ENCODE measurements around the gene MAGI2. TPM values are rescaled to one million over a fixed set of nuclear protein-coding genes. Genes with fewer than 3 reads are reported as not detected.

MAGI2 gene
- total and polyA plus RNA-seq, 4 donors, result 0.37 to 4.1 (median 1.4) TPM

DNA sequence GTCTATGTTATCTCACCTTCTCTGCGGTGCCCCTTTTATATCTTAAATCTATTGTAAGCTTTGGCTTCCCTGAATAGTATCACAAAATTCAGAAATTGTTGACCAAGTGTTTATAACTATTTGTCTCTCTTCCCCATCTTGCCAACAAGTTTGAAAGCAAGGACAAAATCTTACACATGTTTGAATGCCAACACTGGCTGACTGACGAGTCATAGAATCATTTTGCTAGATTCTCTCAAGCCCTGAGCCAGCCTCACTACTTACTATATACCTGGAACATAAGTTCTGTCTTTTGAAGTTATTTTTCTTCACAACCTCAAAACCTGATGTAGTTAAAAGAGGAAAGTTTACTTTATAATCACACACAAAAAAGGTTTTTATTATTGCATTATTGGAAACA, 954.2 kb downstream of the MAGI2 start (continued):
- no peak for TF ChIP-seq TAF1 (conservative IDR thresholded peaks at IDR 0.05)
- TF ChIP-seq RXRA (IDR thresholded peaks at IDR 0.05), result no peak

DNA sequence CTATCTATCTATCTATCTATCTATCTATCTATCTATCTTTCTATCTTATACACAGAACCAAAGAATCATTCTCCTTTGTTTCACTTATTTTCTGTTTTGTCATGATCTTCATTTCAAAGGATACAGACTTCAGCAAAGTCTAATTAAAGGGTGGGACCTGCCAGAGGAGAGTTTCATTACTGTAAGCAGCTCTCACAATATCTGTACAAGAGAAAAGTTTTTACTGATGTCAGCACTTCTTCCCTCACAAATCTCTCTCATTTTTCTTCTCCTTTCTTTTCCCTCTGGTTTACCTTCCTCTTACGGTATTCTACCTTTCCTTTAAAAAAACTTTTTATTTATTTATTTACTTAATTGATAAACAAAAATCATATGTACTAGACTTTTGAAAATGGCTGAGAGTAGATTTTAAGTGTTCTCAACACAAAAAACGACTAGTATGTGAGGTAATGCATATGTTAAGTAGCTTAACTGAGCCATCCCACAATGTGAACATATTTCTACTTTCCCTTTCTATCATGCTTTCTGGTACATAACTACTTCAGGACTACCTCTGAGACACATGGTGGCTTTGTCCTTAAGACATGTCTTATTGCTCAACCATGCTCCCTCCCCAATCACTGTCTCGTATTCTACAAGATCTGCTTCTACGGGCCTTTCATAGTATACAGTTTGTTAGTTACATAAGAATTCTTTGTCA, 955.6 kb downstream of the MAGI2 start:
- 75% methylated on average over 4 of the region's 4 CpGs for WGBS
- DNase-seq (ENCODE audit: low spot score), result no peak
- H3K27me3 ChIP-seq (ENCODE audit: control insufficient read depth in 4 of 4, insufficient read depth in 4 of 4, low read length in 3 of 4), result no peaks in the 10 kb centered on the region
- TF ChIP-seq NR2F2 (IDR thresholded peaks at IDR 0.05) (no peak), GABPA (IDR thresholded peaks at IDR 0.05 in 1 of 2, conservative IDR thresholded peaks at IDR 0.05 in 1 of 2) (no peak), HNF4A (conservative IDR thresholded peaks at IDR 0.05) (no peak), TAF1 (conservative IDR thresholded peaks at IDR 0.05) (no peak)
- TF ChIP-seq, protein P1, sequence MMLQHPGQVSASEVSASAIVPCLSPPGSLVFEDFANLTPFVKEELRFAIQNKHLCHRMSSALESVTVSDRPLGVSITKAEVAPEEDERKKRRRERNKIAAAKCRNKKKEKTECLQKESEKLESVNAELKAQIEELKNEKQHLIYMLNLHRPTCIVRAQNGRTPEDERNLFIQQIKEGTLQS (IDR thresholded peaks at IDR 0.05), result no peak
- TF ChIP-seq, protein P2, sequence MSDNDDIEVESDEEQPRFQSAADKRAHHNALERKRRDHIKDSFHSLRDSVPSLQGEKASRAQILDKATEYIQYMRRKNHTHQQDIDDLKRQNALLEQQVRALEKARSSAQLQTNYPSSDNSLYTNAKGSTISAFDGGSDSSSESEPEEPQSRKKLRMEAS (IDR thresholded peaks at IDR 0.05), result no peak
- TF ChIP-seq, protein P3, sequence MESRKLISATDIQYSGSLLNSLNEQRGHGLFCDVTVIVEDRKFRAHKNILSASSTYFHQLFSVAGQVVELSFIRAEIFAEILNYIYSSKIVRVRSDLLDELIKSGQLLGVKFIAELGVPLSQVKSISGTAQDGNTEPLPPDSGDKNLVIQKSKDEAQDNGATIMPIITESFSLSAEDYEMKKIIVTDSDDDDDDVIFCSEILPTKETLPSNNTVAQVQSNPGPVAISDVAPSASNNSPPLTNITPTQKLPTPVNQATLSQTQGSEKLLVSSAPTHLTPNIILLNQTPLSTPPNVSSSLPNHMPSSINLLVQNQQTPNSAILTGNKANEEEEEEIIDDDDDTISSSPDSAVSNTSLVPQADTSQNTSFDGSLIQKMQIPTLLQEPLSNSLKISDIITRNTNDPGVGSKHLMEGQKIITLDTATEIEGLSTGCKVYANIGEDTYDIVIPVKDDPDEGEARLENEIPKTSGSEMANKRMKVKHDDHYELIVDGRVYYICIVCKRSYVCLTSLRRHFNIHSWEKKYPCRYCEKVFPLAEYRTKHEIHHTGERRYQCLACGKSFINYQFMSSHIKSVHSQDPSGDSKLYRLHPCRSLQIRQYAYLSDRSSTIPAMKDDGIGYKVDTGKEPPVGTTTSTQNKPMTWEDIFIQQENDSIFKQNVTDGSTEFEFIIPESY (IDR thresholded peaks at IDR 0.05), result no peak
- TF ChIP-seq, protein P4, sequence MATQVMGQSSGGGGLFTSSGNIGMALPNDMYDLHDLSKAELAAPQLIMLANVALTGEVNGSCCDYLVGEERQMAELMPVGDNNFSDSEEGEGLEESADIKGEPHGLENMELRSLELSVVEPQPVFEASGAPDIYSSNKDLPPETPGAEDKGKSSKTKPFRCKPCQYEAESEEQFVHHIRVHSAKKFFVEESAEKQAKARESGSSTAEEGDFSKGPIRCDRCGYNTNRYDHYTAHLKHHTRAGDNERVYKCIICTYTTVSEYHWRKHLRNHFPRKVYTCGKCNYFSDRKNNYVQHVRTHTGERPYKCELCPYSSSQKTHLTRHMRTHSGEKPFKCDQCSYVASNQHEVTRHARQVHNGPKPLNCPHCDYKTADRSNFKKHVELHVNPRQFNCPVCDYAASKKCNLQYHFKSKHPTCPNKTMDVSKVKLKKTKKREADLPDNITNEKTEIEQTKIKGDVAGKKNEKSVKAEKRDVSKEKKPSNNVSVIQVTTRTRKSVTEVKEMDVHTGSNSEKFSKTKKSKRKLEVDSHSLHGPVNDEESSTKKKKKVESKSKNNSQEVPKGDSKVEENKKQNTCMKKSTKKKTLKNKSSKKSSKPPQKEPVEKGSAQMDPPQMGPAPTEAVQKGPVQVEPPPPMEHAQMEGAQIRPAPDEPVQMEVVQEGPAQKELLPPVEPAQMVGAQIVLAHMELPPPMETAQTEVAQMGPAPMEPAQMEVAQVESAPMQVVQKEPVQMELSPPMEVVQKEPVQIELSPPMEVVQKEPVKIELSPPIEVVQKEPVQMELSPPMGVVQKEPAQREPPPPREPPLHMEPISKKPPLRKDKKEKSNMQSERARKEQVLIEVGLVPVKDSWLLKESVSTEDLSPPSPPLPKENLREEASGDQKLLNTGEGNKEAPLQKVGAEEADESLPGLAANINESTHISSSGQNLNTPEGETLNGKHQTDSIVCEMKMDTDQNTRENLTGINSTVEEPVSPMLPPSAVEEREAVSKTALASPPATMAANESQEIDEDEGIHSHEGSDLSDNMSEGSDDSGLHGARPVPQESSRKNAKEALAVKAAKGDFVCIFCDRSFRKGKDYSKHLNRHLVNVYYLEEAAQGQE (IDR thresholded peaks at IDR 0.05), result no peak
- H3K9me3 ChIP-seq (ENCODE audit: control insufficient read depth in 4 of 4, low read length in 3 of 4), result no peaks in the 10 kb centered on the region
- no peak overlapping the region for H3K9ac ChIP-seq (ENCODE audit: low read depth in 1 of 2, low read length in 2 of 2)
- H3K27ac ChIP-seq (ENCODE audit: low read depth in 1 of 2, low read length in 2 of 2), result no peak overlapping the region
- H3K4me1 ChIP-seq (ENCODE audit: control insufficient read depth in 4 of 4, insufficient read depth in 4 of 4, low read length in 3 of 4), result no peaks in the 10 kb centered on the region
- H3K36me3 ChIP-seq (ENCODE audit: control insufficient read depth in 4 of 4, insufficient read depth in 3 of 4, low read depth in 1 of 4, low read length in 3 of 4), result no peaks in the 10 kb centered on the region
- H3K4me3 ChIP-seq (ENCODE audit: low read depth in 1 of 3, low read length in 3 of 3), result no peak overlapping the region

DNA sequence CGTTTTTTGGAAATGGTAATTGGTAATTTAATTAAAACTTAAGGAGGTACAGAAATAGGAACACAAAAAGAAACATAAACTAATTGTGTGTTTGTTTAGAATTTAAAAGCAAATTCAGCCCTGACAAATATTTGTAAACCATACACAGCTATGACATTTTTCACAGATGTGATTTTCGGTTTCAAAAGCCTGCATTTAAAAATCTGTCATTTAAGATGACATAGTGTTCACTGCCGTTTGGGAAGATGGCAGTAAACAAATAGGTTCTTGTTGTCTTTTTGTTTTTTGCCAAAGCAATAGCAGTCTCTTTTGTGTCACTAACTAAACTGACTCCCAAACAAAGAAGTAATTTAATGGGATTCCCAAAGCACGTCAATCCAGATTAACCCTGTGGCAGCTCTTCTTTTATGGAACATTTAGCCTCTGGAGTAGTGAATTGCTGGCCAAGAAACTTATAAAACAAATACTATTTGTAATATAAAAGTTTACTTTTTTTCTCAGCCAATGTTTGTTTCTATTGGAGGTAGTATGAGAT, 957.3 kb downstream of the MAGI2 start:
- Histone ChIP-seq H3K4me3 (ENCODE audit: low read depth in 1 of 3, low read length in 3 of 3) (no peak overlapping the region), H3K4me1 (ENCODE audit: control insufficient read depth in 4 of 4, insufficient read depth in 4 of 4, low read length in 3 of 4) (no peaks in the 10 kb centered on the region), H3K27me3 (ENCODE audit: control insufficient read depth in 4 of 4, insufficient read depth in 4 of 4, low read length in 3 of 4) (no peaks in the 10 kb centered on the region), H3K9ac (ENCODE audit: low read depth in 1 of 2, low read length in 2 of 2) (no peak overlapping the region), H3K27ac (ENCODE audit: low read depth in 1 of 2, low read length in 2 of 2) (no peak overlapping the region), H3K9me3 (ENCODE audit: control insufficient read depth in 4 of 4, low read length in 3 of 4) (no peaks in the 10 kb centered on the region), H3K36me3 (ENCODE audit: control insufficient read depth in 4 of 4, insufficient read depth in 3 of 4, low read depth in 1 of 4, low read length in 3 of 4) (no peaks in the 10 kb centered on the region)
- WGBS, result 58% methylated on average over 4 of the region's 4 CpGs
- no peak for DNase-seq (ENCODE audit: low spot score)
- TF ChIP-seq HNF4A (conservative IDR thresholded peaks at IDR 0.05) (no peak), TAF1 (conservative IDR thresholded peaks at IDR 0.05) (no peak), NR2F2 (IDR thresholded peaks at IDR 0.05) (no peak), FOXA2 (IDR thresholded peaks at IDR 0.05) (no peak), EGR1 (IDR thresholded peaks at IDR 0.05; ENCODE audit: low read depth in 2 of 2) (no peak), FOXA1 (IDR thresholded peaks at IDR 0.05) (no peak), HNF4G (IDR thresholded peaks at IDR 0.05) (no peak), GABPA (IDR thresholded peaks at IDR 0.05 in 1 of 2, conservative IDR thresholded peaks at IDR 0.05 in 1 of 2) (no peak), JUND (IDR thresholded peaks at IDR 0.05) (no peak), YY1 (IDR thresholded peaks at IDR 0.05) (no peak), RXRA (IDR thresholded peaks at IDR 0.05) (no peak)
- TF ChIP-seq, protein P5, sequence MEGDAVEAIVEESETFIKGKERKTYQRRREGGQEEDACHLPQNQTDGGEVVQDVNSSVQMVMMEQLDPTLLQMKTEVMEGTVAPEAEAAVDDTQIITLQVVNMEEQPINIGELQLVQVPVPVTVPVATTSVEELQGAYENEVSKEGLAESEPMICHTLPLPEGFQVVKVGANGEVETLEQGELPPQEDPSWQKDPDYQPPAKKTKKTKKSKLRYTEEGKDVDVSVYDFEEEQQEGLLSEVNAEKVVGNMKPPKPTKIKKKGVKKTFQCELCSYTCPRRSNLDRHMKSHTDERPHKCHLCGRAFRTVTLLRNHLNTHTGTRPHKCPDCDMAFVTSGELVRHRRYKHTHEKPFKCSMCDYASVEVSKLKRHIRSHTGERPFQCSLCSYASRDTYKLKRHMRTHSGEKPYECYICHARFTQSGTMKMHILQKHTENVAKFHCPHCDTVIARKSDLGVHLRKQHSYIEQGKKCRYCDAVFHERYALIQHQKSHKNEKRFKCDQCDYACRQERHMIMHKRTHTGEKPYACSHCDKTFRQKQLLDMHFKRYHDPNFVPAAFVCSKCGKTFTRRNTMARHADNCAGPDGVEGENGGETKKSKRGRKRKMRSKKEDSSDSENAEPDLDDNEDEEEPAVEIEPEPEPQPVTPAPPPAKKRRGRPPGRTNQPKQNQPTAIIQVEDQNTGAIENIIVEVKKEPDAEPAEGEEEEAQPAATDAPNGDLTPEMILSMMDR (IDR thresholded peaks at IDR 0.05; ENCODE audit: low read depth, low read length, missing input control), result no peak
- TF ChIP-seq, protein P1 (IDR thresholded peaks at IDR 0.05), result no peak
- TF ChIP-seq, protein P2 (IDR thresholded peaks at IDR 0.05), result no peak
- TF ChIP-seq, protein P4 (IDR thresholded peaks at IDR 0.05), result no peak

Data from liver (tissue), 9 donors.